ENCODE measurements around the gene PP2D1.
"Not testable (repeated sequence)": the region's sequence is repeated elsewhere in the genome, so short reads cannot be mapped to it uniquely, and the experiment has no call there.

Gene PP2D1

DNA sequence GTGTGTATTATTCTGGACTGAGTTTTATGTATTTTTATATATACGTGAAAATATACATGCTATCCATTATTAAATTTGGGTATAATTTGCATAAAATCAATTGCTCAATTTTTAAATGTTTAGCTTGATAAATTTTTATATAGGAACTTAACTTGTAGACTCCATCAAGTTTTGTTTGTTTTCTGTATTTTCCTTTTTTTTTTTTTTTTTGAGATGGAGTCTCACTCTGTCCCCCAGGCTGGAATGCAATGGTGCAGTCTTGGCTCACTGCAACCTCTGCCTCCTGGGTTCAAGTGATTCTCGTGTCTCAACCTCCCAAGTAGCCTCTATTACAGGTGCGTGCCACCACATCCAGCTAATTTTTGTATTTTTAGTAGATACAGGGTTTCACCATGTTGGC is 4.0 kb upstream of the PP2D1 start:
- not testable (repeated sequence) for H3K4me1 ChIP-seq (ENCODE audit: control insufficient read depth in 1 of 2, insufficient read depth in 2 of 2, low read length in 2 of 2); H3K9me3 ChIP-seq (ENCODE audit: control insufficient read depth in 1 of 2, low read length in 2 of 2); H3K27ac ChIP-seq (ENCODE audit: low read length); H3K27me3 ChIP-seq (ENCODE audit: low read depth, low read length); H3K36me3 ChIP-seq (ENCODE audit: control insufficient read depth in 1 of 2, insufficient read depth in 2 of 2, low read length in 2 of 2); H3K4me3 ChIP-seq (ENCODE audit: low read depth in 1 of 2, low read length in 2 of 2)

DNA sequence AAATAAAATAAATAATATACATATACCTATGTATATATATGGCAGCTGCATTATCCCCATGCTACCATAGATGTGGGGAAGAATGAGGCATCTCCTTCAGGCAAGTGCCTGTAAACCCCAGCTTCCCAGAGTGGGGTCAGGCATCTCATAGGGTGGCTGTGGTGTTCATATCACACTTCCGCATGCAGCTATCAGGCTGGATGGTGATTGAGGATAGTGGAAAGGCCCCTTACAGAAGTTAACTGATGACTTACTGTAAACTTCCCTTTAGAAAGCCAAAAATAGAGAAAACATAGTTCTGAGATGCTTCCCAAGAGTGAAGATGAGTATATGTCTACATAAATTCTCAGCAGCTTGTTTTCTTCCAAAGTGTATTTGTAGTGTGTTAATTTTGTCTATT is 3.5 kb upstream of the PP2D1 start:
- H3K9me3 ChIP-seq (ENCODE audit: control insufficient read depth in 1 of 2, low read length in 2 of 2): no peaks in the 10 kb centered on the region
- H3K36me3 ChIP-seq (ENCODE audit: control insufficient read depth in 1 of 2, insufficient read depth in 2 of 2, low read length in 2 of 2): no peaks in the 10 kb centered on the region
- no peaks in the 10 kb centered on the region for H3K27me3 ChIP-seq (ENCODE audit: low read depth, low read length)
- H3K27ac ChIP-seq (ENCODE audit: low read length): no peak overlapping the region
- no peak overlapping the region for H3K4me3 ChIP-seq (ENCODE audit: low read depth in 1 of 2, low read length in 2 of 2)
- no peaks in the 10 kb centered on the region for H3K4me1 ChIP-seq (ENCODE audit: control insufficient read depth in 1 of 2, insufficient read depth in 2 of 2, low read length in 2 of 2)

DNA sequence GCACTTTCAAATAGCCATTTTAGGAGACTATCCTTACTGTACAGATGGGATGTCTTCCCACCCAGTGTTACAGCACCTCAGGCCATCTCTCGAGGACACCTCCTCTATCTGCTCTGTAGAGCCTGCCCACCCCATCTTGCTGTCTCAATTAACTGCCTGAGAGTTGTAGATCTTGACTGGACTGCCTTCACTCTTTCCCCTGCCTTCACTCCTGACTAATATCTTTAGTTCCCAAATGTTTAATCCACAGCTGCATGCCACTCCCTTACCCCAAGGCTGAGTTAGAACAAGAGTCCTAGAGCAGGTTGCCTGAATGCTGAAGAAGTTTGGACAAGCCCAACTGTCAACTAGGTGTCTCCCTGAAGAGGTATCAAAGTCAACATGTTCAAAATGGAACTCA is 1.3 kb upstream of the PP2D1 start:
- H3K4me1 ChIP-seq (ENCODE audit: control insufficient read depth in 1 of 2, insufficient read depth in 2 of 2, low read length in 2 of 2): no peaks in the 10 kb centered on the region
- H3K9me3 ChIP-seq (ENCODE audit: control insufficient read depth in 1 of 2, low read length in 2 of 2): no peaks in the 10 kb centered on the region
- H3K4me3 ChIP-seq (ENCODE audit: low read depth in 1 of 2, low read length in 2 of 2): no peak overlapping the region
- no peak overlapping the region for H3K27ac ChIP-seq (ENCODE audit: low read length)
- no peaks in the 10 kb centered on the region for H3K27me3 ChIP-seq (ENCODE audit: low read depth, low read length)
- no peaks in the 10 kb centered on the region for H3K36me3 ChIP-seq (ENCODE audit: control insufficient read depth in 1 of 2, insufficient read depth in 2 of 2, low read length in 2 of 2)

DNA sequence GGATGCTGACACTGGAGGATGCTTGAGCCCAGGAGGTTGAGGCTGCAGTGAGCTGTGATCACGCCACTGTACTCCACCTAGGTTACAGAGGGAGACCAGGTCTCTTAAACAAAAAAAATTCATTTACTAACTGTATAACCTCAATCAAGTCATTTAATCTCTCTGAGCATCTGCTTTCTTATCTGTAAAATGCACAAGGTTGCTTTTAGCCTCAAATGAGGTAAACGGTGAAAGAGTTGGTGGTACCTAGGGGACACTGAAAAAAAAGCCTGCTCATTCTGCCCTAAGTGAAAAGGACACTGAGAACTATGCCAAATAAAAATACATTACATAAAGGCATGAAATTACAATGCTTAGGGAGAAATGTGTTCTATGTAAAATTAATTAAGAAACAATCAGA is 3.4 kb downstream of the PP2D1 start:
- no peaks in the 10 kb centered on the region for H3K36me3 ChIP-seq (ENCODE audit: control insufficient read depth in 1 of 2, insufficient read depth in 2 of 2, low read length in 2 of 2)
- no peak overlapping the region for H3K4me3 ChIP-seq (ENCODE audit: low read depth in 1 of 2, low read length in 2 of 2)
- no peaks in the 10 kb centered on the region for H3K9me3 ChIP-seq (ENCODE audit: control insufficient read depth in 1 of 2, low read length in 2 of 2)
- no peak overlapping the region for H3K27ac ChIP-seq (ENCODE audit: low read length)
- H3K27me3 ChIP-seq (ENCODE audit: low read depth, low read length): no peaks in the 10 kb centered on the region
- no peaks in the 10 kb centered on the region for H3K4me1 ChIP-seq (ENCODE audit: control insufficient read depth in 1 of 2, insufficient read depth in 2 of 2, low read length in 2 of 2)

DNA sequence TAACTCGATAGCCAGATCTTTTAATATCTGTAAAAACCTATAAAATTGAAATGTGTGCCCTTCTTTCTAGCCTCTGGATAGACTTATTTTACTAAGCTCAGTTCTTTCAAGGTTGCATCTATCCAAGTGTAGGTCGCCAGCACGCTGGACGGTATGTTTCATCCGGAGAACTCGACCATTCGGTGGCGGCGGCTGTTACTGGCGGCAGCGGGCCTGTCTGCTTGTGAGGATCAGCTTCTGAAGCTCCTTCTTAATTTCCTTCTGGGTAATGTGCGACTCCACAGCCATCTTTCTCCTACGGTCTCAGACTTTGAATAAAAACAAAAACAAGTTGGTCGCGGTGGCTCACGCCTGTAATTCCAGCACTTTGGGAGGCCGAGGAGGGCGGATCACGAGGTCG is 4.1 kb downstream of the PP2D1 start:
- no peaks in the 10 kb centered on the region for H3K36me3 ChIP-seq (ENCODE audit: control insufficient read depth in 1 of 2, insufficient read depth in 2 of 2, low read length in 2 of 2)

DNA sequence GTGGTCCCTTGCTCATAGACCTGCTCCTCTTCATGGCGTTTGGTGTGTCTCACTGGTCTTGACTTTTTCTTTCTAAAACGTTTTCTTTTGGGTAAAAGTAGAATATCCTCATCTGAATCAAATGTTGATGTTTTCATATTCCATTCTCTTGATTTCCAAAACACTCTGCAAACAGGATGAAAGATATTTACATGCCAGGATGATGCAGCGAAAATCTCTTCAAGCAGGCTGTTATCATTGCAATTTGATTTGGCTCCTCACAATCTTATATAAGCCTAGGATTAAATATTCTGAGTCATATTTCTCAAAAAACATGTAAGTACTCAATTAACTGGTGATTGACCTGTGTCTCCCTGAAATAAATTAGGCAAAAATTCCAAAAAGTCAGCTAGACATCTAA is 10.1 kb downstream of the PP2D1 start:
- H3K4me1 ChIP-seq (ENCODE audit: control insufficient read depth in 1 of 2, insufficient read depth in 2 of 2, low read length in 2 of 2): no peaks in the 10 kb centered on the region
- H3K27me3 ChIP-seq (ENCODE audit: low read depth, low read length): no peaks in the 10 kb centered on the region
- no peak overlapping the region for H3K4me3 ChIP-seq (ENCODE audit: low read depth in 1 of 2, low read length in 2 of 2)
- H3K27ac ChIP-seq (ENCODE audit: low read length): no peak overlapping the region
- H3K9me3 ChIP-seq (ENCODE audit: control insufficient read depth in 1 of 2, low read length in 2 of 2): no peaks in the 10 kb centered on the region
- H3K36me3 ChIP-seq (ENCODE audit: control insufficient read depth in 1 of 2, insufficient read depth in 2 of 2, low read length in 2 of 2): no peaks in the 10 kb centered on the region

More for the DNA sequence above, 4.1 kb downstream of the PP2D1 start:
- Histone ChIP-seq H3K9me3 (ENCODE audit: control insufficient read depth in 1 of 2, low read length in 2 of 2) (no peaks in the 10 kb centered on the region), H3K4me3 (ENCODE audit: low read depth in 1 of 2, low read length in 2 of 2) (no peak overlapping the region), H3K4me1 (ENCODE audit: control insufficient read depth in 1 of 2, insufficient read depth in 2 of 2, low read length in 2 of 2) (no peaks in the 10 kb centered on the region), H3K27me3 (ENCODE audit: low read depth, low read length) (no peaks in the 10 kb centered on the region), H3K27ac (ENCODE audit: low read length) (no peak overlapping the region)

DNA sequence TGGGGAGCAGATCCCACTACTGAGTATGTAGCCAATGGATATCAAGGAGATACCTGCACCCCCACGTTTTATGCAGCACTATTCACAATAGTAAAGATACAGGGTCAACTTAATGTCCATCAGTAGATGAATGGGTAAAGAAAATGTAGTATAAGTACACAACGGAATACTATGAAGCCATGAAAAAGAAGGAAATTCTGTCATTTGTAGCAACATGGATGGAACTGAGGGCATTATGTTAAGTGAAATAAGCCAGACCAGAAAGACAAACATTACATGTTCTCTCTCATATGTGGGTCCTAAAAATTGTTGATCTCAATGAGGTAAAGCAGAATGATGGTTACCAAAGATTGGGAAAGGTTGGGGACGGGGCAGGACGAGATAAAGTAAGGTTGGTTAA is 14.6 kb downstream of the PP2D1 start:
- Histone ChIP-seq H3K27ac (ENCODE audit: low read length) (no peak overlapping the region), H3K9me3 (ENCODE audit: control insufficient read depth in 1 of 2, low read length in 2 of 2) (no peaks in the 10 kb centered on the region), H3K27me3 (ENCODE audit: low read depth, low read length) (no peaks in the 10 kb centered on the region), H3K4me3 (ENCODE audit: low read depth in 1 of 2, low read length in 2 of 2) (no peak overlapping the region), H3K36me3 (ENCODE audit: control insufficient read depth in 1 of 2, insufficient read depth in 2 of 2, low read length in 2 of 2) (no peaks in the 10 kb centered on the region), H3K4me1 (ENCODE audit: control insufficient read depth in 1 of 2, insufficient read depth in 2 of 2, low read length in 2 of 2) (no peaks in the 10 kb centered on the region)

DNA sequence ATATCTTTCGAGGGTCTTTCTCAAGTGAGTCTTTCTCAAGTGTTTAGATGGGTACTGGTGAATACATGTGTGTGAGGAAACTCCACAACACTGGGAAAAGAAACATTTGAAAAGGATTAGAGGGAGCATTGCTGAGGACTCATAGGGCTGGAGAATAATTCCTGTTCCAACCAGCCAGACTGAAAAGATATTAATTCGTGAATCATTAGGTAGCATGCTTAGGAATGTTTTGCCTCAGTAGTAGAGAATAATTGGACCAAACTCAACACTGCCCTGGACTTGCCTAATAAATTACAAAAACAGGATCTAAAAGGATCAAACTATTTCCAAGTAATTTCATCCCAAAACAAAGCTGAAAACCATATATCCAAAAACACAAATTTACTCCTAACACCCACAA is 17.3 kb downstream of the PP2D1 start:
- no peaks in the 10 kb centered on the region for H3K27me3 ChIP-seq (ENCODE audit: low read depth, low read length)
- no peak overlapping the region for H3K27ac ChIP-seq (ENCODE audit: low read length)
- H3K4me3 ChIP-seq (ENCODE audit: low read depth in 1 of 2, low read length in 2 of 2): no peak overlapping the region
- no peaks in the 10 kb centered on the region for H3K36me3 ChIP-seq (ENCODE audit: control insufficient read depth in 1 of 2, insufficient read depth in 2 of 2, low read length in 2 of 2)
- no peaks in the 10 kb centered on the region for H3K4me1 ChIP-seq (ENCODE audit: control insufficient read depth in 1 of 2, insufficient read depth in 2 of 2, low read length in 2 of 2)
- no peaks in the 10 kb centered on the region for H3K9me3 ChIP-seq (ENCODE audit: control insufficient read depth in 1 of 2, low read length in 2 of 2)

DNA sequence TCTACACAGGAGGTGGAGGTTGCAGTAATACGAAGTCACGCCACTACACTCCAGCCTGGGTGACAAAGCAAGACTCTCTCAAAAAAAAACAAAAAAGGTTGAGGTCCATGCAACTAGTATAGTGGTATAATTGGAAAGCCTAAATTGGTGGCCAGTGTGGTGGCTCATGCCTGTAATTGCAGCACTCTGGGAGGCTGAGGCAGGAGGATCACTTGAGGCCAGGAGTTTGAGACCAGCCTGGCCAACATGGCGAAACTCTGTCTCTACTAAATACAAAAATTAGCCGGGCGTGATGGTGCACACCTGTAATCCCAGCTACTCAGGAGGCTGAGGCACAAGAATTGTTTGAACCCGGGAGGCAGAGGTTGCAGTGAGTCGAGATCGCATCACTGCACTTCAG is 23.2 kb downstream of the PP2D1 start:
- not testable (repeated sequence) for H3K27me3 ChIP-seq (ENCODE audit: low read depth, low read length); H3K36me3 ChIP-seq (ENCODE audit: control insufficient read depth in 1 of 2, insufficient read depth in 2 of 2, low read length in 2 of 2); H3K9me3 ChIP-seq (ENCODE audit: control insufficient read depth in 1 of 2, low read length in 2 of 2); H3K27ac ChIP-seq (ENCODE audit: low read length); H3K4me1 ChIP-seq (ENCODE audit: control insufficient read depth in 1 of 2, insufficient read depth in 2 of 2, low read length in 2 of 2); H3K4me3 ChIP-seq (ENCODE audit: low read depth in 1 of 2, low read length in 2 of 2)

DNA sequence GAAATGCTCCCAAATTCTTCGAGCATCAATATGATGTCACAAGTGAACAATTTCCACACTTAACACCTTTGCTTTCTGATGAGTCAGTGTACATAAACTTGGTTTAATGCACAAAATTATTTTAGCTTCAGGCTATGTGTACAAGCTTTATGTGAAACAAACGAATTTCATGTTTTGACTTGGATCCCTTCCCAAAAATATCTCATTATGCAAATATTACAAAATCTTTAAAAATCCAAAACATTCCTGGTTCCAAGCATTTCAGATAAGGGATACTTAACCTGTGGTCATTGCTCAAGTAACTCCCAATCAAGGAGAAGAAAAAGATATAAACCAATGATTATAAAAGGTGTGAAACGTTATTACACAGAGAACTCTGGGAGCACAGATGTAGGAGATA is 40.0 kb downstream of the PP2D1 start:
- H3K27me3 ChIP-seq (ENCODE audit: low read depth, low read length): no peaks in the 10 kb centered on the region
- no peak overlapping the region for H3K27ac ChIP-seq (ENCODE audit: low read length)
- H3K4me1 ChIP-seq (ENCODE audit: control insufficient read depth in 1 of 2, insufficient read depth in 2 of 2, low read length in 2 of 2): no peaks in the 10 kb centered on the region
- no peak overlapping the region for H3K4me3 ChIP-seq (ENCODE audit: low read depth in 1 of 2, low read length in 2 of 2)
- no peaks in the 10 kb centered on the region for H3K9me3 ChIP-seq (ENCODE audit: control insufficient read depth in 1 of 2, low read length in 2 of 2)
- peaks cover 16 to 17% of the 10 kb centered on the region in 2 donors for H3K36me3 ChIP-seq (ENCODE audit: control insufficient read depth in 1 of 2, insufficient read depth in 2 of 2, low read length in 2 of 2)

DNA sequence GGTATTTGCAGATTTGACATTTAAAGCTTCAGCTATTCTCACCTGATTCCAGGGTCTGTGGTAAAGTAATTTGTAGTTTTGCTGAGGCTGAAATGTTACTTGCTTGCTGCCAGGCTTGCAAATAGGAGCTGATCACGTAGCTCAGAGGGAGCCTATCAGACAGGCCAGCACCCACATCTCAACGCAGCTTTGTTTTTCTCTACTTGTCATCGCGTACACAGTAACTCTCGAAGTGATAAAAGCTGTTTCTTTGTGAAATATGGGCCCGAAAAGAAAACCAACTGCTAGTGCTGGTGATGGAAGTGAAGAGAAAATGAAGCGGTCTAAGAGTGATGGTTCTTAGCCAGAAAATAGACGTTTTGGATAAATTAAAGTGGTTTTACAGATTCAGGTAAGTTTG is 41.7 kb downstream of the PP2D1 start:
- Histone ChIP-seq H3K9me3 (ENCODE audit: control insufficient read depth in 1 of 2, low read length in 2 of 2) (no peaks in the 10 kb centered on the region), H3K4me3 (ENCODE audit: low read depth in 1 of 2, low read length in 2 of 2) (no peak overlapping the region), H3K36me3 (ENCODE audit: control insufficient read depth in 1 of 2, insufficient read depth in 2 of 2, low read length in 2 of 2) (peaks cover 5% of the 10 kb centered on the region in 2 donors), H3K4me1 (ENCODE audit: control insufficient read depth in 1 of 2, insufficient read depth in 2 of 2, low read length in 2 of 2) (no peaks in the 10 kb centered on the region), H3K27me3 (ENCODE audit: low read depth, low read length) (no peaks in the 10 kb centered on the region), H3K27ac (ENCODE audit: low read length) (no peak overlapping the region)

DNA sequence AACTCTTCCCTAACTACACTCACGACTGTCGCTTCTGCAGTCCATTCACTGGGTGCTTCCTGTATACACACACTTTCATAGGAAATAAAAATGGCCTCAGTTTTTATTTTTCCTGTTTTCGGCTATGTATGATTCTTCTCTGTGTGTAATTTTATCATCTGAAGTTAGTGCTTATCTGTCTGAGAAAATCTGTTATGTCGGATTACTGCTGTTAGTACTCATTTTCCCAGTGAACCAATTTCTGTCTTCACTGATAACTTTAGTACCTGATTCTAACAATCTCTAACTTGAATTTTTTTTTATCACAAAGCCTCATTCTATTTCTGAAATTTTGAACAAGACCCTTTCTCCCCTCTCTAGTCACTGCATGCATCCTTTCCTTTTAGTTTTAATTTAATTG is 44.3 kb downstream of the PP2D1 start:
- Histone ChIP-seq H3K4me1 (ENCODE audit: control insufficient read depth in 1 of 2, insufficient read depth in 2 of 2, low read length in 2 of 2) (no peaks in the 10 kb centered on the region), H3K27me3 (ENCODE audit: low read depth, low read length) (no peaks in the 10 kb centered on the region), H3K9me3 (ENCODE audit: control insufficient read depth in 1 of 2, low read length in 2 of 2) (no peaks in the 10 kb centered on the region), H3K27ac (ENCODE audit: low read length) (no peak overlapping the region), H3K36me3 (ENCODE audit: control insufficient read depth in 1 of 2, insufficient read depth in 2 of 2, low read length in 2 of 2) (no peaks in the 10 kb centered on the region), H3K4me3 (ENCODE audit: low read depth in 1 of 2, low read length in 2 of 2) (no peak overlapping the region)
